H1 (cell line): ENCODE measurements around the gene IGFBP4. TPM values are rescaled to one million over a fixed set of nuclear protein-coding genes. Genes with fewer than 3 reads are reported as not detected.

Experiments
- CTCF ChIA-PET: fragments of 300-600 bp; sonication (Branson Sonifier 250); formaldehyde crosslinking; loops from one replicate; lab custom pipeline; 2021; ENCODE audit not compliant: partially characterized antibody; lab: Charles Lee
- POLR2A ChIA-PET: fragments of 300-600 bp; sonication (Branson Sonifier 250); formaldehyde crosslinking; loops from one replicate; lab custom pipeline; 2021; ENCODE audit warnings: inconsistent platforms; ENCODE audit not compliant: partially characterized antibody; lab: Charles Lee
- DNase-seq, 2 experiments: peaks; one replicate each; pipeline versions ENCODE4 v3.0.0 to v3.0.0-alpha.2; 2010 to 2022; ENCODE audit warnings: low spot score in 2 of 2, low read depth in 1 of 2, mixed read lengths in 1 of 2
- FAIRE-seq: peaks from 2 replicates; lab custom pipeline; 2011; peaks lifted over from hg19 to GRCh38; lab: Jason Lieb, UNC
- H2AFZ ChIP-seq: 2 replicates; pipeline ENCODE4 v1.8.1; 2012; ENCODE audit warnings: low read length, inconsistent platforms
- H2AK5ac ChIP-seq: 2 replicates; pipeline ENCODE4 v1.6.1; 2013; ENCODE audit warnings: low read depth, low read length
- H2BK120ac ChIP-seq: replicated peaks from 2 replicates; pipeline ENCODE3; 2013; ENCODE audit warnings: low read depth, low read length, inconsistent platforms
- H2BK12ac ChIP-seq: 2 replicates; pipeline ENCODE4 v1.6.1; 2013; ENCODE audit warnings: low read depth, low read length
- H2BK15ac ChIP-seq: 2 replicates; pipeline ENCODE4 v1.6.1; 2013; ENCODE audit warnings: low read length
- H2BK20ac ChIP-seq: 2 replicates; pipeline ENCODE4 v1.6.1; 2013; ENCODE audit warnings: low read length
- H2BK5ac ChIP-seq: 2 replicates; pipeline ENCODE4 v1.6.1; 2013; ENCODE audit warnings: low read depth, low read length
- H3K14ac ChIP-seq: 2 replicates; pipeline ENCODE4 v1.6.1; 2013; ENCODE audit warnings: inconsistent platforms; ENCODE audit not compliant: insufficient read length
- H3K18ac ChIP-seq: 2 replicates; pipeline ENCODE4 v1.6.1; 2013; ENCODE audit warnings: low read length; ENCODE audit errors: extremely low read depth
- H3K23ac ChIP-seq: 2 replicates; pipeline ENCODE4 v1.6.1; 2013; ENCODE audit warnings: inconsistent platforms; ENCODE audit not compliant: insufficient read length
- H3K23me2 ChIP-seq: 2 replicates; pipeline ENCODE4 v1.6.1; 2013; ENCODE audit warnings: low read depth, low read length
- H3K27ac ChIP-seq: 2 replicates; pipeline ENCODE4 v1.6.1; 2011; ENCODE audit warnings: low read depth, low read length, inconsistent platforms
- H3K27me3 ChIP-seq, 4 experiments: replicated peaks in 1 of 4; 1 replicate in 1 of 4; 2 replicates in 3 of 4; pipeline versions ENCODE4 v1.6.1 to v1.8.1; 2011 to 2013; ENCODE audit warnings: low read length in 3 of 4, mild to moderate bottlenecking in 3 of 4, inconsistent platforms in 2 of 4, mixed read lengths in 2 of 4, moderate library complexity in 1 of 4; ENCODE audit not compliant: control insufficient read depth in 3 of 4, insufficient read depth in 3 of 4; ENCODE audit errors: extremely low read depth in 1 of 4
- H3K36me3 ChIP-seq, 4 experiments: 2 replicates each; pipeline versions ENCODE4 v1.6.1 to v1.8.1; 2011 to 2013; ENCODE audit warnings: mild to moderate bottlenecking in 4 of 4, low read length in 3 of 4, moderate library complexity in 2 of 4, control low read depth in 1 of 4, inconsistent platforms in 1 of 4; ENCODE audit not compliant: insufficient read depth in 4 of 4, control insufficient read depth in 2 of 4
- H3K4ac ChIP-seq: replicated peaks from 2 replicates; pipeline ENCODE3; 2013; ENCODE audit warnings: low read length, low read depth, mixed read lengths, inconsistent platforms; ENCODE audit not compliant: insufficient read length
- H3K4me1 ChIP-seq, 4 experiments: replicated peaks in 1 of 4; 1 replicate in 1 of 4; 2 replicates in 3 of 4; pipeline versions ENCODE4 v1.6.1 to v1.8.1; 2011 to 2013; ENCODE audit warnings: low read length in 3 of 4, inconsistent platforms in 2 of 4, mixed read lengths in 1 of 4; ENCODE audit not compliant: insufficient read depth in 4 of 4, control insufficient read depth in 3 of 4
- H3K4me2 ChIP-seq, 2 experiments: 2 replicates each; pipeline versions ENCODE4 v1.6.1 to v1.8.1; 2011 to 2013; ENCODE audit warnings: low read depth in 2 of 2, low read length in 2 of 2, control low read depth in 1 of 2, inconsistent platforms in 1 of 2, mild to moderate bottlenecking in 1 of 2; ENCODE audit not compliant: insufficient read depth in 1 of 2
- H3K4me3 ChIP-seq, 4 experiments: fragments of 200-600, 300-600 bp in 1 of 4; sonication (generic), shearing (Covaris generic), sonication (Bioruptor Twin) in 1 of 4; 2 replicates each; pipeline versions ENCODE4 v1.5.1 to v1.8.1; 2011 to 2016; ENCODE audit warnings: low read length in 4 of 4, low read depth in 3 of 4, control low read depth in 2 of 4, inconsistent platforms in 2 of 4, mild to moderate bottlenecking in 2 of 4, mixed read lengths in 1 of 4, moderate library complexity in 1 of 4; ENCODE audit not compliant: insufficient read depth in 2 of 4; ENCODE audit errors: extremely low read depth in 1 of 4
- H3K56ac ChIP-seq: replicated peaks from 2 replicates; pipeline ENCODE3; 2013; ENCODE audit warnings: low read depth, mild to moderate bottlenecking, mixed read lengths, low read length, inconsistent platforms; ENCODE audit not compliant: insufficient read length
- H3K79me1 ChIP-seq: 2 replicates; pipeline ENCODE4 v1.6.1; 2013; ENCODE audit warnings: low read depth, low read length, control low read depth
- H3K79me2 ChIP-seq, 2 experiments: 2 replicates each; pipeline versions ENCODE4 v1.6.1 to v1.8.1; 2012 to 2013; ENCODE audit warnings: low read length in 2 of 2, mild to moderate bottlenecking in 2 of 2, inconsistent platforms in 1 of 2; ENCODE audit not compliant: insufficient read depth in 2 of 2, control insufficient read depth in 1 of 2
- H3K9ac ChIP-seq, 4 experiments: replicated peaks in 1 of 4; 1 replicate in 1 of 4; 2 replicates in 3 of 4; pipeline versions ENCODE4 v1.6.1 to v1.8.1; 2011 to 2013; ENCODE audit warnings: low read depth in 3 of 4, low read length in 3 of 4, control low read depth in 2 of 4, mild to moderate bottlenecking in 2 of 4, moderate library complexity in 2 of 4, inconsistent platforms in 1 of 4; ENCODE audit errors: extremely low read depth in 1 of 4
- H3K9me3 ChIP-seq, 2 experiments: 2 replicates each; pipeline versions ENCODE4 v1.6.1 to v1.8.1; 2012 to 2013; ENCODE audit warnings: mild to moderate bottlenecking in 2 of 2, moderate library complexity in 2 of 2, control low read depth in 1 of 2, inconsistent platforms in 1 of 2, low read depth in 1 of 2, low read length in 1 of 2, mixed read lengths in 1 of 2; ENCODE audit not compliant: insufficient read depth in 2 of 2
- H4K20me1 ChIP-seq, 2 experiments: replicated peaks in 1 of 2; 2 replicates each; pipeline versions ENCODE3 to v1.8.1; 2011 to 2013; ENCODE audit warnings: inconsistent platforms in 2 of 2, low read length in 2 of 2, mild to moderate bottlenecking in 1 of 2; ENCODE audit not compliant: insufficient read depth in 2 of 2, control insufficient read depth in 1 of 2
- H4K5ac ChIP-seq: 2 replicates; pipeline ENCODE4 v1.6.1; 2013; ENCODE audit warnings: low read length, low read depth, mixed read lengths, inconsistent platforms; ENCODE audit not compliant: insufficient read length
- H4K8ac ChIP-seq: 2 replicates; pipeline ENCODE4 v1.8.0; 2013; ENCODE audit warnings: mild to moderate bottlenecking, moderate library complexity, low read length, inconsistent platforms; ENCODE audit not compliant: insufficient read depth; ENCODE audit errors: extremely low read depth
- H4K91ac ChIP-seq: replicated peaks from 2 replicates; pipeline ENCODE3; 2013; ENCODE audit warnings: low read length, mixed read lengths, inconsistent platforms; ENCODE audit not compliant: insufficient read length
- CEBPB ChIP-seq: IDR thresholded peaks from 2 replicates; pipeline ENCODE4 v1.6.1; 2012; ENCODE audit warnings: low read depth, low read length
- CREB1 ChIP-seq: IDR thresholded peaks from 2 replicates; pipeline ENCODE4 v1.6.1; 2012; ENCODE audit warnings: inconsistent platforms
- E2F6 ChIP-seq: IDR thresholded peaks from 2 replicates; pipeline ENCODE4 v1.6.1; 2012; ENCODE audit warnings: inconsistent platforms
- HDAC6 ChIP-seq: IDR thresholded peaks from one replicate; pipeline ENCODE4 v1.7.1; 2012; ENCODE audit warnings: low read depth, mild to moderate bottlenecking, inconsistent platforms, low read length, moderate library complexity
- JUN ChIP-seq: IDR thresholded peaks from 2 replicates; pipeline ENCODE4 v1.6.1; 2011; ENCODE audit warnings: low read depth, mild to moderate bottlenecking, improper control_type of control experiment, low read length
- JUND ChIP-seq: IDR thresholded peaks from 2 replicates; pipeline ENCODE4 v1.6.1; 2011; ENCODE audit warnings: mild to moderate bottlenecking, improper control_type of control experiment, low read length
- KDM5A ChIP-seq: fragments of 200-600 bp; IDR thresholded peaks from 2 replicates; pipeline ENCODE4 v1.7.1; 2012; ENCODE audit warnings: mild to moderate bottlenecking, low read length, inconsistent platforms, mixed read lengths
- RAD21 ChIP-seq, 2 experiments: IDR thresholded peaks in 1 of 2; conservative IDR thresholded peaks in 1 of 2; 2 replicates each; pipeline ENCODE4 v1.6.1; 2011; ENCODE audit warnings: low read depth in 2 of 2, low read length in 2 of 2, improper control_type of control experiment in 1 of 2, inconsistent platforms in 1 of 2, mild to moderate bottlenecking in 1 of 2, moderate library complexity in 1 of 2
- RNF2 ChIP-seq: fragments of 200-900, 300-1000 bp; sonication (generic); IDR thresholded peaks from 2 replicates; pipeline ENCODE4 v1.7.1; 2016; ENCODE audit warnings: borderline replicate concordance, low read depth, mild to moderate bottlenecking, antibody characterized with exemption, low read length; ENCODE audit not compliant: poor library complexity, severe bottlenecking; ENCODE audit errors: missing control alignments
- SIRT6 ChIP-seq: IDR thresholded peaks from one replicate; pipeline ENCODE4 v1.7.1; 2012; ENCODE audit warnings: low read length, inconsistent platforms
- SP2 ChIP-seq: IDR thresholded peaks from 2 replicates; pipeline ENCODE4 v1.6.1; 2012; ENCODE audit warnings: mild to moderate bottlenecking, low read length, inconsistent platforms
- WGBS, 2 experiments: shearing (Covaris generic) in 1 of 2; methylation state at CpG; one replicate each; pipeline versions ENCODE4 v1.1.6 to v1.1.7; 2013 to 2015; ENCODE audit warnings: low lambda C conversion rate in 2 of 2, mixed read lengths in 2 of 2, inconsistent platforms in 1 of 2, low coverage in 1 of 2, missing lambda C conversion rate in 1 of 2; ENCODE audit not compliant: insufficient replicate concordance in 2 of 2, insufficient coverage in 1 of 2, insufficient read length in 1 of 2; ENCODE audit errors: extremely low coverage in 1 of 2, missing lambda C conversion rate in 1 of 2; 5-methylcytosine and 5-hydroxymethylcytosine counted together
- polyA plus RNA-seq, 7 experiments: library from polyadenylated mRNA; depleted of rRNA in 3 of 7; stranded (reverse) in 5 of 7; unstranded in 2 of 7; fragments of >200 nt in 5 of 7; fragments of 200-250 nt in 2 of 7; gene quantifications; 1 replicate in 5 of 7; 2 replicates in 1 of 7; 4 replicates in 1 of 7; pipeline versions ENCODE4 v1.2.1 to v1.2.3, GENCODE V29; 2011 to 2013; ENCODE audit warnings: missing spikeins in 2 of 7, mixed read lengths in 2 of 7
- total RNA-seq: library from RNA; stranded (reverse); fragmentation: NEBNext Ultra II Directional; extraction: Animal tissue kit (Norgen Biotek cat#: 25700); gene quantifications from 2 replicates; pipeline ENCODE4 v1.2.1, GENCODE V29; 2021
- TF ChIP-seq, protein P1 (sequence below): IDR thresholded peaks from 2 replicates; pipeline ENCODE4 v1.6.1; 2011; ENCODE audit warnings: low read depth, mild to moderate bottlenecking, low read length; ENCODE audit not compliant: insufficient read depth

Gene IGFBP4
- total and polyA plus RNA-seq, 2 of the 8 experiments (the other 6 are each of a cell fraction or from before 2014, with no cell fraction given), result 85.5 to 105 TPM

DNA sequence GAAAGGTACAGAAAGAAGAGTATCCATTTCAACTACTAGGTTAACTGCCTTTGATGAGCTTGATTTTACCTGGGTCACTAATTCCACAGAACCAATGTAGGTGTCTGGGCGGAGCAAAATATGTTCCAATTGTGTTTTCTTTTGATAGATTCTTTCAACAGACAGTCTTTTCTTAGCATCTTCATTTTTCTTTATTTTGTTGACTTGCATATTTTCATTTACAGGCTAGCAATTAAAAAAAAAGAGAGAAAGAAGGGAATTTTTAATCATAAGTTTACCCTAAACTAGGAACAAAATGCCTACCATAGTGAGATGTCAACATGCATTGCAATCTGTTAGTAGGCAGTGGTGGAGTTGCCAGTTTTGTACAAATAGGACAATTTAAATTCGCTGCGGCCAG lies 26.6 kb upstream of the IGFBP4 start:
- Histone ChIP-seq H2BK5ac (no peak overlapping the region), H2BK15ac (no peak overlapping the region), H2BK120ac (no peak overlapping the region), H2AK5ac (no peak overlapping the region), H3K4me3 (peak overlapping the region; percentile 81 to 97 (median 95)), H3K23ac (no peak overlapping the region), H2BK20ac (no peak overlapping the region), H3K9me3 (no peaks in the 10 kb centered on the region), H3K4me1 (peaks cover 0 to 7% (median 4%) of the 10 kb centered on the region in 4 experiments; a peak in 6 of 7 replicates), H3K56ac (no peak overlapping the region), H3K14ac (no peak overlapping the region), H3K36me3 (peaks cover 6 to 47% (median 31%) of the 10 kb centered on the region in 4 experiments), H4K8ac (no peak overlapping the region), H2BK12ac (no peak overlapping the region), H3K79me1 (no peaks in the 10 kb centered on the region), H3K79me2 (peaks cover 0 to 31% of the 10 kb centered on the region in 2 experiments; a peak in 2 of 4 replicates), H3K27ac (no peak overlapping the region), H3K23me2 (peaks cover 5% of the 10 kb centered on the region), H3K9ac (peak overlapping the region in 2 of 4 experiments; percentile 72 to 84; a peak in 2 of 7 replicates), H3K18ac (no peak overlapping the region), H3K27me3 (no peaks in the 10 kb centered on the region), H4K5ac (no peak overlapping the region), H4K91ac (no peak overlapping the region), H3K4me2 (peak overlapping the region; percentile 80 to 83), H3K4ac (no peak overlapping the region), H2AFZ (no peak overlapping the region), H4K20me1 (peaks cover 3 to 5% of the 10 kb centered on the region in 2 experiments)
- ChIA-PET POLR2A (interaction anchor here (0.8 to 2.4 kb wide), 5 partner anchors 10 to 51 kb away, joined by 3 to 11 read pairs (median 5); partner anchors contain the start of gene IGFBP4), CTCF (interaction anchor here (0.6 to 5.8 kb wide), 21 partner anchors 9 to 143 kb away, joined by 3 to 32 read pairs (median 5); partner anchors contain the start of gene TNS4)
- no peak for FAIRE-seq
- 32% methylated on average over 3 of the region's 3 CpGs; no CpG with 5 or more reads in 1 of the 2 experiments for WGBS, 2 experiments
- DNase-seq, result no peak
- TF ChIP-seq JUND (no peak), KDM5A (no peak), RNF2 (no peak), SIRT6 (no peak), E2F6 (no peak), SP2 (no peak), RAD21 (IDR thresholded peaks at IDR 0.05 in 1 of 2, conservative IDR thresholded peaks at IDR 0.05 in 1 of 2; ENCODE audit: low read depth in 2 of 2, low read length in 2 of 2) (no peak), CEBPB (no peak), HDAC6 (no peak), JUN (no peak), CREB1 (no peak)
- TF ChIP-seq, protein P1, sequence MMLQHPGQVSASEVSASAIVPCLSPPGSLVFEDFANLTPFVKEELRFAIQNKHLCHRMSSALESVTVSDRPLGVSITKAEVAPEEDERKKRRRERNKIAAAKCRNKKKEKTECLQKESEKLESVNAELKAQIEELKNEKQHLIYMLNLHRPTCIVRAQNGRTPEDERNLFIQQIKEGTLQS, result no peak
